ENCODE measurements around the gene TBC1D22B. TPM values are rescaled to one million over a fixed set of nuclear protein-coding genes. Genes with fewer than 3 reads are reported as not detected.

TBC1D22B gene
- total RNA-seq, 1 experiment from 2014 or later: 11.8 TPM

DNA sequence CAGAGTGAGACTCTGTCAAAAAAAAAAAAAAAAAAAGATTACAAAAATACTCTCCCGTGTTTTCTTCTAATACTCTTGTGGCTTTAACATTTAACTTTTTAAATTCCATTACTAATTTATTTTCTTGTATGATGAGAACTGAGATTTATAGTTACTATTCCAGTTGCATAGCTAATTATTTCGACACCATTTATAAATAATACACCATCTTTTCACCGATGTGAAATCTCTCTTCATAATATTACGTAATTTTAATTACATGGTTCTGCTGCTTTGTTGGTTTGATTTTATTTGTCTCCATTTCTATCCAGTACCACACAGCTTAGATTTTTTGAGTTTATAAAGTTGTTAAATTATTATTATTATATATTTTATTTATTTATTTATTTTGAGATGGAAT, 42.4 kb downstream of the TBC1D22B start:
- Mint-ChIP-seq H3K4me1 (ENCODE audit: low read depth, unreplicated experiment) (peaks cover 17% of the 10 kb centered on the region), H3K36me3 (ENCODE audit: insufficient read depth, unreplicated experiment) (peaks cover 56% of the 10 kb centered on the region), H3K27ac (ENCODE audit: unreplicated experiment) (no peak overlapping the region), H3K27me3 (ENCODE audit: insufficient read depth, unreplicated experiment) (no peaks in the 10 kb centered on the region), H3K9me3 (ENCODE audit: unreplicated experiment) (no peaks in the 10 kb centered on the region), H3K4me3 (ENCODE audit: unreplicated experiment) (no peak overlapping the region)
- TF ChIP-seq, protein P1, sequence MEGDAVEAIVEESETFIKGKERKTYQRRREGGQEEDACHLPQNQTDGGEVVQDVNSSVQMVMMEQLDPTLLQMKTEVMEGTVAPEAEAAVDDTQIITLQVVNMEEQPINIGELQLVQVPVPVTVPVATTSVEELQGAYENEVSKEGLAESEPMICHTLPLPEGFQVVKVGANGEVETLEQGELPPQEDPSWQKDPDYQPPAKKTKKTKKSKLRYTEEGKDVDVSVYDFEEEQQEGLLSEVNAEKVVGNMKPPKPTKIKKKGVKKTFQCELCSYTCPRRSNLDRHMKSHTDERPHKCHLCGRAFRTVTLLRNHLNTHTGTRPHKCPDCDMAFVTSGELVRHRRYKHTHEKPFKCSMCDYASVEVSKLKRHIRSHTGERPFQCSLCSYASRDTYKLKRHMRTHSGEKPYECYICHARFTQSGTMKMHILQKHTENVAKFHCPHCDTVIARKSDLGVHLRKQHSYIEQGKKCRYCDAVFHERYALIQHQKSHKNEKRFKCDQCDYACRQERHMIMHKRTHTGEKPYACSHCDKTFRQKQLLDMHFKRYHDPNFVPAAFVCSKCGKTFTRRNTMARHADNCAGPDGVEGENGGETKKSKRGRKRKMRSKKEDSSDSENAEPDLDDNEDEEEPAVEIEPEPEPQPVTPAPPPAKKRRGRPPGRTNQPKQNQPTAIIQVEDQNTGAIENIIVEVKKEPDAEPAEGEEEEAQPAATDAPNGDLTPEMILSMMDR (IDR thresholded peaks at IDR 0.05; ENCODE audit: insufficient read depth in 1 of 2, low read depth in 1 of 2, low read length in 1 of 2, severe bottlenecking in 1 of 2, unreplicated experiment in 1 of 2): no peak
- CTCF ChIA-PET: no interaction called here
- H3K27me3 ChIP-seq (replicated peaks; ENCODE audit: control insufficient read depth, insufficient read depth, low read length): no peaks in the 10 kb centered on the region
- H3K9me3 ChIP-seq: no peaks in the 10 kb centered on the region
- H3K36me3 ChIP-seq (ENCODE audit: control insufficient read depth, insufficient read depth, low read length): no peaks in the 10 kb centered on the region; the same call in none of the 2 replicates
- no peak for DNase-seq
- POLR2A ChIA-PET: no interaction called here
- peaks cover 14% of the 10 kb centered on the region for H3K4me1 ChIP-seq
- no TSS peak for BruUV-seq (replicated peaks)
- intact Hi-C loops (cut with micrococcal nuclease; ENCODE audit: unreplicated experiment): loop anchor here (5.0 kb wide), 1 partner anchor 278 kb away; no protein-coding TSS in a partner anchor
- no peak overlapping the region for H3K4me3 ChIP-seq (ENCODE audit: low read depth, low read length)

DNA sequence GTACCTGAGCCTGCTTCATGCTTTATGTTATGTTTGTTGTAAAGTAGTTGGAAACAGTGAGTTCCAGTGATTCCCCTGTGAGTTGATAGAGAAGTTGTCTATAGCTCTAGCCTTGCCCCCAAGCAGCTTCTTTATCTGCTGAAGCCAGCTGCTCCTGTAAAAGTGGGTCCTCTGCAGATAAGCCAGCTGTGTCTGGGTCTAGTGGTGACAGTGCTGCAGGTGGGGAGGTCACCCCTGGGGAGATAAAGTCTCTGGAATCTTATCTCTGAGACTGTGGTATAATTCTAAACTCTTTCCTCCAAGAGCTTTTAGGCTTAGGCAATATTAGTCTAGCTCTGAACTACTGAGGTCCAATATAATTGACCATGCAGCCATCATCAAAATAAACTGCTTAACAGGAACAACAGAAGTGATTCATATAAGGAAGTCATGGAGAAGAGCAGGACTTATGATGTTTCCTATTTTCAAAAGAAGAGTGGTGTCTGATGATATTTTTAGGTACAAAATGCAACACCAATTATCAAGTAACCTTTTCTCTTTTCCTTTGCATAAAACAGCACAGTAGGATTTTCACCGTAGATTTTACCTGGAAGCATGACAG, 44.6 kb downstream of the TBC1D22B start:
- H3K27ac Mint-ChIP-seq (ENCODE audit: unreplicated experiment): no peak overlapping the region
- H3K27me3 ChIP-seq (replicated peaks; ENCODE audit: control insufficient read depth, insufficient read depth, low read length): no peaks in the 10 kb centered on the region
- TF ChIP-seq, protein P1 (IDR thresholded peaks at IDR 0.05; ENCODE audit: insufficient read depth in 1 of 2, low read depth in 1 of 2, low read length in 1 of 2, severe bottlenecking in 1 of 2, unreplicated experiment in 1 of 2): no peak
- H3K4me3 ChIP-seq (ENCODE audit: low read depth, low read length): no peak overlapping the region
- H3K9me3 Mint-ChIP-seq (ENCODE audit: unreplicated experiment): no peaks in the 10 kb centered on the region
- peaks cover 3% of the 10 kb centered on the region; the same call in 1 of the 2 replicates for H3K36me3 ChIP-seq (ENCODE audit: control insufficient read depth, insufficient read depth, low read length)
- H3K36me3 Mint-ChIP-seq (ENCODE audit: insufficient read depth, unreplicated experiment): peaks cover 51% of the 10 kb centered on the region
- H3K4me1 Mint-ChIP-seq (ENCODE audit: low read depth, unreplicated experiment): peaks cover 17% of the 10 kb centered on the region
- ChIA-PET POLR2A (no interaction called here), CTCF (interaction anchor here (1.2 to 1.5 kb wide), 2 partner anchors 12 to 24 kb away, joined by 4 to 5 read pairs; no protein-coding TSS in a partner anchor)
- BruUV-seq (replicated peaks): no TSS peak
- H3K4me3 Mint-ChIP-seq (ENCODE audit: unreplicated experiment): no peak overlapping the region
- H3K9me3 ChIP-seq: no peaks in the 10 kb centered on the region
- intact Hi-C loops (cut with micrococcal nuclease; ENCODE audit: unreplicated experiment): loop anchor here (5.0 kb wide), 1 partner anchor 280 kb away; no protein-coding TSS in a partner anchor
- DNase-seq: no peak
- H3K27me3 Mint-ChIP-seq (ENCODE audit: insufficient read depth, unreplicated experiment): no peaks in the 10 kb centered on the region
- peaks cover 14% of the 10 kb centered on the region for H3K4me1 ChIP-seq

DNA sequence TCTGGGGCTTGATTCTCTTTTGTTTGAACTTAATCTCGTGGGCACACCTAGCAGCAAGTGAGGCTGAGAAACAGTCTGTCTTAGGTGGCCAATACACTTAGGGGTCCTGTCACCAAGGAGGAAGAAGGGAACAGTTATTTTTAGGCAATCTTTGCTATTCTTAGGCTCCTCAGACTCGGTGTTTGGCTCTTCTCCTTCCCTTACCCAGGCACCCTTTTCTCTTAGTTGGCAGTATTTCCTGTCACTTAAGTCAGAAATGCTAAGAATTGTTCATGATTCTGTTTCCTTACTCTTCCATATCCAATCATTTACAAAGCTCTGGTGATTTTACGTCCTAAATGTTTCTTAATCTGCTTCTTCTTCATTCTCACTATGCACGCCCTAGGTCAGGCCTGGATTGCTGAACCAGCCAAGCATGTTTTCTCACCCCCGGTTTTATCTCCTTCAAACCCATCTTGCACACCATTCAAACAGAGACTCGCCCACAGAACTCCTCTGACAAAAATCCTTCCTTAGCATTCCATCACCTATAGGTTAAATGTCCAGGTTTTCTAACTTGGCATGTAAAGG, 45.6 kb downstream of the TBC1D22B start:
- intact Hi-C loops (cut with micrococcal nuclease; ENCODE audit: unreplicated experiment): loop anchor here (5.0 kb wide), 1 partner anchor 281 kb away; no protein-coding TSS in a partner anchor
- Histone ChIP-seq H3K9me3 (no peaks in the 10 kb centered on the region), H3K4me3 (ENCODE audit: low read depth, low read length) (no peak overlapping the region), H3K4me1 (peaks cover 14% of the 10 kb centered on the region), H3K27me3 (replicated peaks; ENCODE audit: control insufficient read depth, insufficient read depth, low read length) (no peaks in the 10 kb centered on the region), H3K36me3 (ENCODE audit: control insufficient read depth, insufficient read depth, low read length) (peaks cover 3% of the 10 kb centered on the region; the same call in 1 of the 2 replicates)
- H3K9me3 Mint-ChIP-seq (ENCODE audit: unreplicated experiment): no peaks in the 10 kb centered on the region
- no peak overlapping the region for H3K4me3 Mint-ChIP-seq (ENCODE audit: unreplicated experiment)
- H3K27ac Mint-ChIP-seq (ENCODE audit: unreplicated experiment): no peak overlapping the region
- peaks cover 41% of the 10 kb centered on the region for H3K36me3 Mint-ChIP-seq (ENCODE audit: insufficient read depth, unreplicated experiment)
- no peak for DNase-seq
- TF ChIP-seq, protein P1 (IDR thresholded peaks at IDR 0.05; ENCODE audit: insufficient read depth in 1 of 2, low read depth in 1 of 2, low read length in 1 of 2, severe bottlenecking in 1 of 2, unreplicated experiment in 1 of 2): no peak
- BruUV-seq (replicated peaks): no TSS peak
- CTCF ChIA-PET: interaction anchor here (0.6 to 1.5 kb wide), 5 partner anchors 11 to 85 kb away, joined by 3 to 6 read pairs (median 4); no protein-coding TSS in a partner anchor
- peaks cover 17% of the 10 kb centered on the region for H3K4me1 Mint-ChIP-seq (ENCODE audit: low read depth, unreplicated experiment)
- POLR2A ChIA-PET: interaction anchor here (0.5 kb wide), 1 partner anchor 42 kb away, joined by 3 read pairs; no protein-coding TSS in a partner anchor
- H3K27me3 Mint-ChIP-seq (ENCODE audit: insufficient read depth, unreplicated experiment): no peaks in the 10 kb centered on the region

Data from Caco-2 (cell line).